Upper lobe of right lung (tissue), 1 donor: Measurements from ENCODE around the gene TMEM240. TPM values are rescaled to one million over a fixed set of nuclear protein-coding genes. Genes with fewer than 3 reads are reported as not detected.
"Not testable (repeated sequence)": the region's sequence is repeated elsewhere in the genome, so short reads cannot be mapped to it uniquely, and the experiment has no call there.

Experiments
- ATAC-seq: fragments of 200-7000 bp; cut with Tn5 transposase; one replicate; pipeline ENCODE4 v1.9.1; 2020; ENCODE audit warnings: mild to moderate bottlenecking, moderate library complexity
- DNase-seq: peaks from one replicate; pipeline ENCODE4 v3.0.0-alpha.2; 2020
- H3K27ac ChIP-seq: fragments of 200-600 bp; one replicate; pipeline ENCODE4 v1.8.0; 2022
- H3K27me3 ChIP-seq: fragments of 200-600 bp; one replicate; pipeline ENCODE4 v1.8.0; 2022; ENCODE audit warnings: mild to moderate bottlenecking
- H3K36me3 ChIP-seq: fragments of 200-600 bp; one replicate; pipeline ENCODE4 v1.8.0; 2022
- H3K4me1 ChIP-seq: fragments of 200-600 bp; one replicate; pipeline ENCODE4 v1.8.0; 2022
- H3K4me3 ChIP-seq: fragments of 200-600 bp; one replicate; pipeline ENCODE4 v1.8.0; 2022; ENCODE audit warnings: mild to moderate bottlenecking
- H3K9me3 ChIP-seq: fragments of 200-600 bp; one replicate; pipeline ENCODE4 v1.8.0; 2022
- CTCF ChIP-seq: fragments of 200-600 bp; IDR thresholded peaks from one replicate; pipeline ENCODE4 v1.8.0; 2022; ENCODE audit warnings: antibody characterized with exemption
- intact Hi-C: fragments of 100-400 bp; cut with DNase I; formaldehyde crosslinking; loops from one replicate; pipeline ENCODE4 v1.11.0; 2022
- total RNA-seq: library from RNA; stranded (reverse); fragmentation: NEBNext Ultra II Directional; extraction: Animal tissue kit (Norgen Biotek cat#: 25700); gene quantifications from one replicate; pipeline ENCODE4 v1.2.1, GENCODE V29; 2021
- donor health status: DM: no; HTN: yes; CAD: no; lungs with severe emphysema.

The TMEM240 gene
- total RNA-seq, 1 donor from 2014 or later, result 2.9 TPM

GRCh38 chr1:1511533-1512285 lies 28.7 kb downstream of the TMEM240 start, which contains the start of gene ATAD3A:
TSS of gene ATAD3A (plus strand) at chr1:1512162. CDS start at chr1:1512269, 107 bp downstream.
- no peak for TF ChIP-seq CTCF
- Histone ChIP-seq H3K27ac (peak within 1 kb of the TSS; percentile 94), H3K4me3 (peak within 1 kb of the TSS; percentile 88), H3K36me3 (peaks cover 2% of the 10 kb centered on the region), H3K27me3 (no peaks in the 10 kb centered on the region), H3K9me3 (no peaks in the 10 kb centered on the region), H3K4me1 (peaks cover 8% of the 10 kb centered on the region)
- ATAC-seq (peak; percentile 97), DNase-seq (peak; percentile 100)
- intact Hi-C loops, result no loop called here

GRCh38 chr1:1510912-1511532 lies 29.4 kb downstream of the TMEM240 start:
- H3K9me3 ChIP-seq, result no peaks in the 10 kb centered on the region
- TF ChIP-seq CTCF, result no peak
- intact Hi-C loops, result no loop called here
- H3K4me1 ChIP-seq, result peaks cover 9% of the 10 kb centered on the region
- H3K27me3 ChIP-seq, result no peaks in the 10 kb centered on the region
- no peak for DNase-seq
- no peaks in the 10 kb centered on the region for H3K36me3 ChIP-seq
- ATAC-seq, result no peak
- peak overlapping the region; percentile 94 for H3K27ac ChIP-seq
- peak overlapping the region; percentile 88 for H3K4me3 ChIP-seq

- intact Hi-C loops, ATAC-seq, H3K27ac ChIP-seq: not testable (repeated sequence)
Observed at GRCh38 chr1:1509465-1509850, 31.0 kb downstream of the TMEM240 start.

GRCh38 chr1:1508775-1509464 lies 31.5 kb downstream of the TMEM240 start:
- peaks cover 17% of the 10 kb centered on the region for H3K4me1 ChIP-seq
- peak; percentile 2 for ATAC-seq
- intact Hi-C loops, H3K4me3 ChIP-seq, H3K27me3 ChIP-seq, DNase-seq, H3K9me3 ChIP-seq, H3K36me3 ChIP-seq, H3K27ac ChIP-seq: not testable (repeated sequence)

More at GRCh38 chr1:1509465-1509850, 31.0 kb downstream of the TMEM240 start:
- not testable (repeated sequence) for H3K36me3 ChIP-seq, H3K27me3 ChIP-seq, H3K9me3 ChIP-seq, H3K4me3 ChIP-seq, DNase-seq
- H3K4me1 ChIP-seq, result peaks cover 17% of the 10 kb centered on the region

GRCh38 chr1:1507305-1507704 lies 33.1 kb downstream of the TMEM240 start:
- Histone ChIP-seq H3K27me3 (no peaks in the 10 kb centered on the region), H3K9me3 (no peaks in the 10 kb centered on the region), H3K27ac (no peak overlapping the region), H3K4me3 (no peak overlapping the region), H3K36me3 (no peaks in the 10 kb centered on the region), H3K4me1 (peaks cover 17% of the 10 kb centered on the region)
- intact Hi-C loops, result no loop called here
- TF ChIP-seq CTCF, result no peak
- no peak for ATAC-seq
- no peak for DNase-seq

GRCh38 chr1:1505801-1506200 lies 34.6 kb downstream of the TMEM240 start:
- H3K27me3 ChIP-seq, H3K4me3 ChIP-seq, H3K9me3 ChIP-seq, ATAC-seq, intact Hi-C loops, H3K36me3 ChIP-seq, DNase-seq: not testable (repeated sequence)
- Histone ChIP-seq H3K4me1 (peaks cover 12% of the 10 kb centered on the region), H3K27ac (peak overlapping the region; percentile 78)

GRCh38 chr1:1505366-1505798 lies 35.0 kb downstream of the TMEM240 start:
- H3K4me1 ChIP-seq, H3K9me3 ChIP-seq, DNase-seq, H3K36me3 ChIP-seq, H3K27me3 ChIP-seq, intact Hi-C loops: not testable (repeated sequence)
- peak; percentile 48 for ATAC-seq
- TF ChIP-seq CTCF, result peak; percentile 31
- peak overlapping the region; percentile 78 for H3K27ac ChIP-seq
- H3K4me3 ChIP-seq, result peak overlapping the region; percentile 21
